ENCODE results near the gene NUCB2.

NUCB2 gene

DNA sequence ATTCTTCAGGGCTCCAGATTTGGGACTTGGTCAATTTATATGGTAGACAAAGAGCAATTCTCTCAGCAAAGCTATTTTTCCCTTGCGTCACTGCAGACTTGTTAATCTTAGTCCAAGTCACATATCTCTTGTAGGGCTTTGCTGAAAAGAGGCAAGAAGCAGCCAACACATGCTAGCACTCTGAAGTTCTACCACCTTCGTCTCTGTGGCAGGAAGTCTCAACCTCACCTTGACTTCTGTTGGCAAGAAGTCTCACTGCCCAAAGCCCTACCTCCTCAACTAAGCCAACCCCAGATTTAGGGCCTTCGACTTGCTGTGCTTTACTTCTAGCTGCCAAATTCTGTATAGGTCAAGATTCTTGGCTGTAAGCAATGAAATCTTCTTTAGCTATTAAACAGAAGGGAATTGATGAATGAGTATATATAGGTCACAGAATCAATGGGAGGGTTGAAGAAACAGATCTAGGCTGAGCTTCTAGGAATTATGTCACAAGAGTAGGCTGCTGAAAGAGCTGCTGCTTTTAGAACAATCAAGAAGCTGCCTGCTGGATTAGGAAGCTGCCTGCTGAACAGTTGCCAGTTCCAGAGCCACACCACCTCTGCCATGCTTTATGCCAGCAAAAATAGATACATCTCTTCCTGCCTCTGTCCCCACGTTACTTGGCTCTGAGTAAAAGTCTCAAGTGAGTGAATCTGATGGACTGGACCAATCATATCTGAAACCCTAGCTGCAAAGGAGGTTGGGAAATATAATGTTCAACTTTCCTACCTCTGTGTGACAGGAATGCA is 57.5 kb downstream of the NUCB2 start:
- DNase-seq: no peak

DNA sequence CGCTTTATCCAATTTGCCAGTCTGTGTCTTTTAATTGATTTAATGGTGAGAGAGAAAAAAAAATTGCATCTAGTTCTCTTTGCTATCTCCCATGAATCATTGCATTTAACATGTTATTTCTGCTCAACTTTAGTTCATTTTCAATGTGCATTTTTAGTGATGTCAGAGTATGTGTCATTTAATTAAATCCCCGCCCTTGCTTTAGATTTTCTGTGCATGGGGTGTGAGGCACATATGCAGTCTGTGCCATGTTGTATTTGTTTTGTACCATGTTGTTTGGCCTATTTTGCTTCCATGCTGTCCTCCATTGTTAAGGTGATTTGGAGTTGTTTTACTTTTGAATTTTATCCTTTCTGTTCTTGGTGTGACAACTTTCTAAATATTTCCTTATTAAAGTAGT is 66.7 kb downstream of the NUCB2 start:
- no peak for DNase-seq

DNA sequence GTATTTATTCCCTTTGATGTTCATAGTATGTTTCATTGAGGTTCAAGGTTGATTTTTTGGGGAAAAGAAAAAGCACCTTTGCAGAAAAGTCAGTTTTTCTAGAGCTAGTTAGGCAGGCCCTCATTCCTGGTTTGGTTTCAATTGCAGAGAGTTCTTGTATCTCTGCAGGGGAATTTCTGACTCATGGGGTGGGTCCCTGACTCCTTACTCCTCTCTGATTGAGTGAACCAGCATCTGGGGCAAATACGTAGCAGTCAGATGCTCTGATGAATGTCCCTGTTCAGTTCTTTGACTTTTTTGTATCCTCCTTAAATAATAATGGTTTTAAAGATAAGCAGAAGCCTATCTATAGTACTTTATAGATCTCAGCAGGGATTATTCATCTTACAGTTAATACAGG is 67.4 kb downstream of the NUCB2 start:
- no peak for DNase-seq

DNA sequence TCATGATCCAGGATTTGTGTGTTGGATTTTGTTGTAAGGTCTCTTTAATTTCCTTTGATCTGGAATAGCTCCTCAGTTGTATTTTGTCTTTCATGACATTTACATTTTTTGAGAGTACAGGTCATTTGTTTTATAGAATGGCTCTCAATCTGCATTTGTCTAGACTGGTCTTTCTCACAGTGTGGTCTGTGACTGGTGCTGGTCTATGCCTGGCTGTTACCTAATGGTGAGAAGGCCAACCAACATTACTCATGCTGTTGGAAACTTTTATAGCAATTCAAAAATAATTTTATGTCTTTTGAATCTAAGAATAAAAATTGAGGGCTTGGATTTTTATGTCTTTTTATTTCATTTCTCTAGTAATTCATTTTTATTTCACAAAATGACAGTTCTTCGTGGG is 71.1 kb downstream of the NUCB2 start:
- no peak for DNase-seq

DNA sequence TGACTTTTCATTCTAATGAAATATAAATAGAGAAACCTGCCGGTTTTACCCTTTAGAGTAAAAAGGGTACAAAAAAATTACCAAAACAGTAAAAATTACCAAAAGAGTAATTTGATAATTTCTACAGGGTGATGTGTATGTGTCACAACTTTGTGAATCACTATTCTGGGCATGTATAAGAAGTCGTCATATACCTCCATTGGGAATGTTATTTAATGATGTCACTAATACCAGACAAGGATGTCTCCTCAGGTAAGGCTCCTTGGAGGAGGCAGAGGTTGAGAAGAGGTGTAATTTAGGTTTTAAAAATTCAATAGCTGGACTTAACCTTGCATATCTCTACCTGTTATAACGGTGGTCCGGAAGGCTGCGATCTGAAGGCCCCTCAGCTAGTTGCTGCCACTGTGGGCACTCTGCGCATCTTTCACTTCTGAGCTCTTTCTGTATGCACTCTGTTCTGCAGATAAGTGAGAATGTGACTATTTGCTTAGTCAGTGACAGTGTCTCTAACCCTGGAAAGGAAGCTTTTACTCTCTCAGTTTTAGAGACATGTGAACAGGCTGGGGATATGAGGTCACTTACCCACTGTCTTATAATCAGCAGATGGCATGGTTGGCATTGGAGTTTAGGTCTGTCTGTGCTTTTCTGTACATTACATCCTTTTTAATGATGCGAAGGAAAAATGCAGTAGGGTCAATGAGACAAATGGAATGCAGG is 74.1 kb downstream of the NUCB2 start:
- DNase-seq: no peak

DNA sequence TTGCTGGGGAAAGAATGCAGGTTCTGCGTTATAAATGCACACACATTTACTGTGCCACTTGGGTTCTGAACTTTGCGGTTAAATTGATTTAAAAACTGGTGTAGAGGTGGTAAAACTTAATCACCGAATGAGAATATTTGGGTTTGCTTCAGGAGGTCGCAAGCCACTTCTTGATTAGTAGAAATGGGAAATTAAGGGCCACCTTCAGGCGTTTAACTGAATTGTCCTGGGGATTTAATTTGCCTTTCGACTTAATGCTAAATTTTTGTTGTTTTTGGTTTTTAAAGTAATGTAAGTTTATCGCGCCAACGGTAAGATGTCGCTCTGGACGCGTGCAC is 74.6 kb downstream of the NUCB2 start:
- no peak for DNase-seq

DNA sequence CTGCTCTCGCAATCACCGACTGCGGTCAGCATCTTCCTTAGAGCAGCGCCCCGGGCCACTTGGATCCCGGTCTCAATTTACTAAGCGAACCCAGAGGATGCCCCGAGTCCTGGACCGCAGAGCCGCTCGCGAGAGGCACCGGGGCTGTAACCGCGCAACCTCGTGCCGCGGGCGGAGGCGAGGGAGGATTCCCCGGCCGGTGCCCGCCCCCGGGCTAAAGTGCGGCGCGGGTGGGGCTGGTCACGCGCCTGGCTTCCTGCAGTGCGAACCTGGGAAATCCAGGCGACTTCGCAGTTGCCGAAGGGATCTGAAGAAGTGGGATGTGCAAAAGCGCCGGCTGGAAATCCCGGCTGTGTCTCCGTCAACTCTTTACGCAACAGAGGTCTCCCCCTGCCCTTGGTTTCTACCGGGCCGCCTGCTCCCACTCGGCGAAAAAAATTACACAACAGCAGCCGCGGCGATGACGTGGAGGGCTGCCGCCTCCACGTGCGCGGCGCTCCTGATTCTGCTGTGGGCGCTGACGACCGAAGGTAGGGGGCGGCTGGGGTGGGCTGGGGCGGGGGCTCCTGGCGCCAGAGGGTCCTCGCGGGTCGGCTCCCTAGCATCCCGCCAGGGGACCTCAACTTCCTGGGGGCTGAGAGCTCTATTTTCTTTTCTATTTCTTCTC is 75.1 kb downstream of the NUCB2 start, which contains the start of gene NCR3LG1:
NCR3LG1 (plus strand) TSS at position 291 of the 667 bp plus-strand sequence; CDS start at position 461, 170 bp downstream.
- peak; percentile 57 for DNase-seq

DNA sequence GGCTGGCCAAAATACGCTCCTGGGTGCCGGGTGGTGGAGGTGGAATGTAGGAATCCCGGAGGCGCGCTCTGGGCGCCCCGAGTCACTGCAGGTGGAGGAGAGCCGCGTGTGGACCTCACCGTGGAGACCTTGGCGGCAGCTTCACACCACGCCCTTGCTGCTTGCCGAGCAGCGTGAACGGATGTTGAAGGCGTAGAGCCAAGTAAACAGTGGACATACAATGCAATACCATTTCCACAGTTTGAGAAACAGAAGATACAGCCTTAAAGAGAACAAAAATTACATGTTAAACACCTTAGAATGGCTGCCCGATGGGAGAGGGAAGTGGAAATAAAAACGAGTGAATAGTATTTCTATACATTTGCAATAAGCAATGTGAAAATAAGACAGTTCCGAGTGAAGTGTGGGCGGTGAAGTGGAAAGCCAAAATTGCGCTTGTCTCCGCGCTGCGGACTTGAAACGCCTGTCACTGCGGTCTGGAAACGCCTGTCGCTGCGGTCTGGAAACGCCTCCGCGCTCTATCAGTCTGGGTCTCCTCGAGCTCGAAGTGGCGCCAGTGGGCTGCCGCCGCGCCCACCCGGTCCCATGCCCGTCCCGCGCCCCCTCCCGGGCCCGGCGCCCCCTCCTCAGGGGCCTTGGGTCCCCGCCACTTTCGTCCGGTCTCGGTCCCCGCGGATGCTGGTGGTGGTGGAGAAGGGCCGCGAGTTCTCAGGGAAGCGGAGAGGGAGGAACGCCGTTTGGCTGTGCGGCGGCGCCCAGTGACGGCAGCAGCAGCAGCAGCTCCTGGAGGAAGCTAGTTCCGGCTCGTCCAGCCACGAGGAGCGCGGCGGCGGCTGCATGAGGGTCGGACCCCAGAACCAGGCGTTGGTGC is 76.6 kb downstream of the NUCB2 start:
- peak; percentile 29 for DNase-seq

DNA sequence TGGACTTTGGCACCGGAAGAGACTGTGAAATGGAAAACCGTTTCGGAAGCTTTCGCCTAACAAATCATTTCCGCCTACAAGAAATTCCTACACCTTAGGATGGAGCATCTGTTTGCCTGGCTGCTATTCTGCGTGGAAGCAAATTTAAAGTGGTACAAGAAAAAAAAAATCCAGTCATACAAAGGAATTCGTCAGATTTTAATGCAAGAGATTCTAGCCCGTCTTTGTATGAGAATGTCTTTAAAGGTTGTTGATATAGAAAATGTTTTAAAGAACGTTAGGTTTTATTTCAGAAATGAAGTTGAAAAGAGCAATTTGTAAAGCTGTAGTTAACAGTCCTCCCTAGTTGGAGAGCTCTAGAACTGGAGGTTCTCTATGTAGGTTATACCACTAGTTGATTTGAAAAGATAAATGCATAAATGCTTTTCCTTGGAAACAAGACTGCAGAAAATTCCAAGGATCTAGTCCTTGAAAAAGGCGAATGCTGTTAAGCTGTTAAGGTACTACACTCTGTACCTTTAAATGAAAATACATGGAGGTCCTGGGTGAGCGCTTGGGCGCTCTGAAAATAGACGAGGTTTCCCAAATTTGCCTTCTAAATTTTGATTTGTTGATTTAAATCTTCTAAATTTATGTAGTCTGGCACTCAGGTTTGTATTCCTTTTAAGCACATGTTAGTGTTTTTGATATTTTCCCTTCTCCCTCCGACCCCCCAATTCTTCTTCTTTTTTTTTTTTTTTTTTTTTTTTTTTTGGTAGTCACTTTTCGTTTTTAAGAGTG is 77.5 kb downstream of the NUCB2 start:
- no peak for DNase-seq

DNA sequence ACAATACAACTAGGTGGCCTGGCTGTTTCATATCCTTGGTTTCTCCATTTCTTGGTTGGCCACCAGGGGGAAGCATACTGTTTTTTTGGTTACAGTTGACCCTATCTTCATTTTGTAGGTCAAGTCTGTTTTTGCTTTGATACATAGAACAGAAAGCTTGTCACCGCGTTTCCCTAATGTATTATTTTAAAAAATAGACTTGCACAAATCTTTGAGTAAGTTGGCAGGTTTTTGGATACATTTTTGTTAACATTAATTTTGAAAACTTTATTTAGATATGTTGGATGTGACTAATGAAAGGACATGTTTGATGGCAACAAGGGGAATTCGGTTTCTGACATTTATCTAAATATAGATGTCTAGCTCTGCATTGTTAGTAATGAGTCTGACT is 78.1 kb downstream of the NUCB2 start:
- DNase-seq: peak; percentile 42

DNA sequence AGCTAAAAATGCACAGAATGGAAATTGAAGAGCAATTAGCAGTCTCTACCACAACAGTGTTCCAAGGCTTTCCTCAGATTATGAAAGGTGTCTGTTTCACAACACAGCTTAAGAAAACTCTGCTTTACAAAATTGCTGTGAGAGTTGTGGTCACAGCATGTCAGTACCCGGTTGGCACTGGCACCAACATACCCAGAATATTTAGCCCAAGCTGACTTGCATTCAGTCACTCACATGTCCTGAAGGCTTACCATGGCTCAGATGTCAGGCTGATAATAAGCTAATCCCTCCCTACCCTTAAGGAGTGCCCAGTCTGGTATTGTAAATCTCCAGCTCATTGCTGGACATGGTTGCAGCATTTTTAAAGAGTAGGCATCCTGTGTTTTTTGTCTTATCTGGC is 90.0 kb downstream of the NUCB2 start:
- no peak for DNase-seq

DNA sequence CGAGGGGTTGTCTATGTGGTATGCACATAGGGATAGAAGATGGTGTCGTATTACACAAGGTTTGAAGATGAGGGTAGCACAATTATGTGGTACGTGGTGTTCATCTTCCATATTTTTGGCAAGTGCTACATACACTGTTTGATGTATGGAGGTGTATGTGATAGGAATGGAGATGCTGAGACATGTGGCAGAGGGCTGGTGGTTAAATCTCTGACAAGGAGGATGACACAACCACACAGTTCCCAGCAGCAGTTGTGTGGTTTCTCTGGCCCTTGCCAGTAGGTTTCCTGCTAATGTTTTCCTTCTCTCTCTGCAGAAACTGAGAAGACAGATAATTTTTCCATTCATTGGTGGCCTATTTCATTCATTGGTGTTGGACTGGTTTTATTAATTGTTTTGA is 92.0 kb downstream of the NUCB2 start:
- DNase-seq: no peak

DNA sequence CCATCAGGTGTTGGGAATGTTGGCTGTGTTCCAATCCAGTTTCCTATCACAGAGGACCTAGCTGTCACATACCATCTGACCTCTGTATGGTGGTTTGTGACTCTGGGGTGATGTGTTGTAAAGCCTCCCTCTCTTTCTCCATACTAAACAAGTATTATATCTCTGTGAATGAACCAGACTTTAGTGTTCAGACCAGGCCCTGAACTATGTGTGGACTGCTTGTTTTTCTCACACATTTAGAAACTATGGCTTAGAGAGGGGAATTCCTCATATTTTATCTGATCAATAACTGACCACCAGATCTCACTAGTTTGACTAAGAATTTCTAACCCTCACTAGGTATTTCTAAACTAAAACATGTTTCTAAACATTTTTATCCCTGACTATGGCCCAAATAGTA is 92.6 kb downstream of the NUCB2 start:
- DNase-seq: no peak

DNA sequence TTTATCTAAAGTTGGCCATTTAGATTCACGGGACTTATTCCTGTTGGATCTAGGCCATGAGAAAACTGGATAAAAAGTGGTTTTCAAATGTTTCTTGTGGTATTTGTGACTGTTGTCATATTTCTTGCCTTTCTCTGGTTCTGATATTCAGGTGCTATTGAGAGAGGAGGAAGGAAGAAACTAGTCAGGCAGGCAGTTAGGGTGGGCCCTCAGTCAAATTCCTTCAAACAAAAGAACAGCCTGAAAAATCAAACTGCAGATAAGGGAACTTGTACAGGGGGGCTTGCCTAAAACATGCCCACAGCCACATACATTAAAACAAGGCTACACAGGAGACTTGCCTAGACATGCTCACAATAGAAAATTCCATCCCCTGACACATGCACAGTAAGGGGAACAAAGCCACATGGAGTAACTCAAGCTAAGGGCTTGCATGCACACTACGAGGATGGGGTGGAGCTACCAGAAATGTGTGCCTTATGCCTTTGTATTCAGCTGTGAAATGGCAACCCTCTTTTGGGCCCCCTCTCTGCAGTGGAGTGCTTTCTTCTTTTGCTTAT is 93.2 kb downstream of the NUCB2 start:
- no peak for DNase-seq

DNA sequence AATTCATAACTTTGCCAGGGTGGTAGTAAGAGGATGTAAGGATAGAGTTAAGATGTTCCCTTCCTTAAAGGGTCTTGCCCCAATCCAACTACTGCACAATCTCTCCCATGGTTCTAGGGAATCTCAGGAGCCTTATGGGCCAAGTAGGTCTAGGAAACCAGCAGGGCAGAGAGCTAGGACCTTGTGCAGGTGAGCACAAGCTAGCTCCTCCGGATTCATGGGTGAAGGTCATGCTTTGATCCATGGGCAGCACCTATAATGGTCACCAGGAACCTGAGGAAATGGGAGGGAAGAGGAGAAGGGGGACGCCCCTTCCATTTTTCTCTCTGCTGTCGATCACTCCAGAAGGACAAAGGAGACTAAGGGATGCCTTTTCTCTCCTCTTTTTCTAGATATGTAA is 95.1 kb downstream of the NUCB2 start:
- DNase-seq: no peak

DNA sequence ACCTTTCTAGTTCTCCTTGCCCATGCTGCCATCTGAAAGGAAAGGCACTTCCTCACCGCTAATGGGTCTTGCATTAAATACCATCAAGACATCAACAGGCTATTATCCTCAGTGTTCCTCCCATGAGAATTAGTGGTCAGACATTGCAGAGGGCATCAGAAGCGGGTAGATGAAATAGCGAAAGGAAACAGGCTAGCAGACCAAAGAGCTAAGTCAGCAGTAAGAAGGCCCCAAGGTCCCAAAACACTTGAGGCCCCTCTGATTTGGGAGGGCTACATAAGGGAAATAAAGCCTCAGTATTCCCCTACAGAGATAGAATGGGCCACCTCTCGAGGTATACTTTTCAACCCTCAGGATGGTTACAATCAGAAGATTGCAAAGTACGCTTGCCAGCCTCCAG is 99.0 kb downstream of the NUCB2 start:
- no peak for DNase-seq

DNA sequence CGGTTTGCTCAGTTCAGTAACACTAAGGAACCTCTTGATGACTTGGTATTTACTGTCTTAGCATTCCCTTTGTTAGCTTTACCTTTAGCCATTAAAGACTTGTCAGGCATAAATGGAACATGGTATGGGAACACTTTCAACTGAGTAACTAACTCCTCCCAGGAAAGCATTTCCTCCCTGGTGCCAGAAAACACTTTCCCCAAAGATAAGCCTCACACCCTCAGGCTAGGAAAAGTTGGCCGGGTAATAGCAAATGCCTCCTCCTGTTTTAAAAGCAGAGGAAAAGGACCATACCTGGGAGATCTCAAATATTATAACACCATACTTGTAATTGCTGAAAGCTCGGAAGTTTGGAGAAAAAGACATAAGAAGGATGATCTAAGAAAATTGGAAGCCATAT is 100.0 kb downstream of the NUCB2 start:
- no peak for DNase-seq

DNA sequence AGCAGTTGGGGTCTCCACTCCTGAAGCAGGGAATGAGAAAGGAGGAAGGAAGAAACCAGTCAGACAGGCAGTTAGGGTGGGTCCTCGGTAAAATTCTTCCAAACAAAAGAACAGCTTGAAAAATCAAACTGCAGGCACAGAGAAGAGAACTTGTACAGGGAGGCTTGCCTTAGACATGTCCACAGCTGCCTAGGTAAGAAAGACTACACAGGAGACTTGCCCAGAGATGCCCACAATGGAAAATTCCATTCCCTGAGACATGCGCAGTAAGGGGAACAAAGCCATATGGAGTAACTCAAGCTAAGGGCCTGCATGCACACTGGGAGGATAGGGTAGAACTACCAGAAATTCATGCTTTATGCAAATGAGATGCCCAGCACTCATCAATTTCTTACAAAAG is 102.1 kb downstream of the NUCB2 start:
- no peak for DNase-seq

DNA sequence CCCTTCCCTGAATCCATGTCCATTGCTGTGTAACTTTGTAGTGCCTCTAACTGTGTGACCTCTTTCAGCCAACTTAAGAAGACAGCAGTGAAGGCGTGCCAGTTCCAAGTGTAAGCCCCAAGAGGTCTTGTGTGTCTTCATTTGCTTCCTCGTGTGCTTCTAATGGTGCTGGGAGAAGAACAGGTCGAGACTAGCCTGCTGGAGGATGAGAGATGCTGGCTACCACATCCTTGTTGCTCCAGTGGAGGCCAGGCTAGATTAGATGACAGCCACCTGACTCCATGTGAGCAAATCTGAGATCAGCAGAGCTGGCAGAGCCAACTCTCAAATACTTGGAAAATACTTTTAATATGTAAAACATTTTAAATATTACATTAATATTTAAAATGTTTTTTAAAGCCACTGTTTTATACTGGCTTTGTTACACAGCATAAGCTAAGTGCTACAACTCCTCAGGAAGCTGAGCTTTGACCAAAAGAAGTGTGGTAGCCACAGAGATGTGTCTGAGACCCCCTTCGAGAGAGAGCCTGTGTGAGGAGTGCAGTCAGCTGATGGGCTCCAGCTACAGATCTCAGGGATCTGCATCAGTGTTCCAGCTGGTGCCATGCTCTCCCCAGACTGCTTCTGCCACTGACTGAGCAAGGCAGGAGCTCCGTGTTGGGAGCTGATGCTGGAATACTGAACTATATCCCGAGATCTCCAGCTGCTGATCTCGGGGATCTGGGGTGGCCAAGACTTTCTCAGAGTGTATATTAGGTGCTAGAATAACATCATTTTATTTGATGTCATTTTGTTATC is 103.0 kb downstream of the NUCB2 start:
- no peak for DNase-seq

DNA sequence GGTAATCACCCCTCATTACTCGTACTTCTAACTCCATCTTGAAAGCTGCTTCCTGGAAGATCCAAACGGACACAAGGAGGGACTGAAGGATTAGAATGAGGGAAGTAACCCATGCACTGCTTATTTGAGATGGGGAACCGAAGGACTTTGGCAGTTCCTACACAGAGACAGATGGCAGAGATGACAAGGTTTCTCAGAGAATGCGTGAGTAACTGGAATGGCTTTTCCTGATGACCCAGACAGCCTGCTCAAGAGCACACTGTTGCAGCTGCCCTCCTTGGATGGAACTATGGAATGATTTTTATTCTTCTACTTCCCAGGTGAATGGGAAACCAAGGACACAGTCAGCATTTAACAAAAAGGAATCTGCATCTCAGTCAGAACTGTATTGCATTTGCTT is 104.6 kb downstream of the NUCB2 start:
- DNase-seq: no peak
